Activated CD8-positive, alpha-beta T cell treated with anti-CD3 and anti-CD28 coated beads, Interleukin-2, amount 10 ng/mL, durations not matched to agents 7 days and 5 days (primary cell): Measurements from ENCODE around the gene DHRSX. TPM values are rescaled to one million over a fixed set of nuclear protein-coding genes. Genes with fewer than 3 reads are reported as not detected.
"Not testable (repeated sequence)": the region's sequence is repeated elsewhere in the genome, so short reads cannot be mapped to it uniquely, and the experiment has no call there.

Experiments
- ATAC-seq: fragments of 150-1000 bp; cut with Tn5 transposase; one replicate; pipeline ENCODE4 v1.10.0; 2021; ENCODE audit warnings: moderate library complexity
- CTCF ChIA-PET: fragments of 350-600 bp; sonication (Branson Sonifier 250); formaldehyde crosslinking; loops from one replicate; lab custom pipeline; 2021; ENCODE audit warnings: antibody characterized with exemption; lab: Charles Lee
- POLR2A ChIA-PET: fragments of 350-600 bp; sonication (Branson Sonifier 250); formaldehyde crosslinking; loops from one replicate; lab custom pipeline; 2021; ENCODE audit warnings: antibody characterized with exemption; lab: Charles Lee
- DNase-seq: peaks from one replicate; pipeline ENCODE4 v3.0.0-alpha.2; 2020
- H3K27ac Mint-ChIP-seq: one replicate; pipeline ENCODE4 v1.8.0; 2021; ENCODE audit warnings: mild to moderate bottlenecking, mixed read lengths
- H3K27me3 Mint-ChIP-seq: one replicate; pipeline ENCODE4 v1.8.0; 2021; ENCODE audit warnings: low read depth, mixed read lengths
- H3K36me3 Mint-ChIP-seq: one replicate; pipeline ENCODE4 v1.8.0; 2021; ENCODE audit warnings: low read depth, mixed read lengths
- H3K4me1 Mint-ChIP-seq: one replicate; pipeline ENCODE4 v1.8.0; 2021; ENCODE audit warnings: low read depth, mixed read lengths
- H3K4me3 Mint-ChIP-seq: one replicate; pipeline ENCODE4 v1.8.0; 2021; ENCODE audit warnings: mild to moderate bottlenecking, mixed read lengths
- H3K9me3 Mint-ChIP-seq: one replicate; pipeline ENCODE4 v1.8.0; 2022; ENCODE audit warnings: mixed read lengths; ENCODE audit not compliant: insufficient read depth
- total RNA-seq, 2 experiments: library from RNA; stranded (reverse); gene quantifications; one replicate each; pipeline ENCODE4 v1.2.3, GENCODE V29; 2021

The DHRSX gene
- total RNA-seq, 2 experiments from 2014 or later: 16.2 to 18.9 TPM

DNA sequence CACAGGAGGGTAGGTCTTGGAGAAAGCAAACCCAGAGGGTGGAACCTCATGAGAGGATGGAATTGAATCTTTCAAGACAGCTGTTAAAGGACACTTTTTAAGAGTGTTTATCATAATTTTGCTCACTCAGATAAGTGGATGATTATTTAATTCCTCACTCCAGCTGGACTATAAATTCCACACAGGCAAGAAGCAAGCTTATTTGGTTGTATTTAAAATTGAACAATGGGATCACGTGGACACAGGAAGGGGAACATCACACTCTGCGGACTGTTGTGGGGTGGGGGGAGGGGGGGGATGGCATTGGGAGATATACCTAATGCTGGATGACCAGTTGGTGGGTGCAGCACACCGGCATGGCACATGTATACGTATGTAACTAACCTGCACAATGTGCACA is 116.3 kb downstream of the DHRSX start:
- CTCF ChIA-PET: no interaction called here

DNA sequence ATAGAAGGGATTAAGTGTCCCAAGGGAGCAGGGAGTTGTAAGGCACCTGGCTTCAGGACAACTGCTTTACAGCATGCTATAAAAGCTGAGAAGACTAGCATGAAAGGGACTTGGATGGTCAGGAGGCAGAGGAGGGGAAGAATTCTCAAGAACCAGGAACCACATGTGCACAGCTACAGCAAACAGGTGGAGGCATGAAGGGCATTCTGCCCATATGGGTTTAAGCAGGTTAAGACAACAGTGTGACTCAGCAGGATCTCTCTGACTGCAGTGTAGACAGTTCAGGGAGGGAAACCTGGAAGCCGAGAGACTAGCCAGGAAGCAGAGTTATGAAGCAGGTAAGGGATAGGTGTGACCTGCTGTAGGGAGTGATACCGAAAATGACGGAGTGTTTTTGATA is 117.0 kb downstream of the DHRSX start:
- H3K4me1 Mint-ChIP-seq: no peaks in the 10 kb centered on the region
- ATAC-seq (no peak), DNase-seq (no peak)
- H3K9me3 Mint-ChIP-seq: no peaks in the 10 kb centered on the region
- CTCF ChIA-PET: no interaction called here
- H3K36me3 Mint-ChIP-seq: peaks cover 7% of the 10 kb centered on the region
- POLR2A ChIA-PET: no interaction called here
- H3K27ac Mint-ChIP-seq: no peak overlapping the region
- H3K27me3 Mint-ChIP-seq: no peaks in the 10 kb centered on the region
- no peak overlapping the region for H3K4me3 Mint-ChIP-seq

More for the DNA sequence above, 116.3 kb downstream of the DHRSX start:
- Mint-ChIP-seq H3K9me3 (no peaks in the 10 kb centered on the region), H3K27ac (no peak overlapping the region), H3K27me3 (no peaks in the 10 kb centered on the region), H3K36me3 (peaks cover 9% of the 10 kb centered on the region), H3K4me1 (no peaks in the 10 kb centered on the region), H3K4me3 (no peak overlapping the region)
- ATAC-seq (no peak), DNase-seq (no peak)
- POLR2A ChIA-PET: no interaction called here

DNA sequence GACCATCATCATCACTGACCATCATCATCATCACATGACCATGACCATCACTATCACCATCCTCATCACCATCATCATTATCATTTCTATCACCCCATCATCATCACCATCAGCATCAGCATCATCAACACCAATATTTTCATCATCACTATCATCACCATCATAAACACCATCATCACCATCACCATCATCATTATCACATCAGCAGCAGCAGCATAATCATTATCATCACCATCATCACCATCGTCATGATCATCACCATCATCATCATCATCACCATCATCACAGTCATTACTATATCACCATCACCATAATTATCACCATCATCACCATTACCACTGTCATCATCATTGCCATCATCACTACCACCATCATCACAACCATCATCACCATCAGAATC is 117.6 kb downstream of the DHRSX start:
- no peak overlapping the region for H3K27ac Mint-ChIP-seq
- CTCF ChIA-PET: no interaction called here
- no peak for ATAC-seq
- H3K36me3 Mint-ChIP-seq: peaks cover 5% of the 10 kb centered on the region
- no peak for DNase-seq
- no peaks in the 10 kb centered on the region for H3K9me3 Mint-ChIP-seq
- no peaks in the 10 kb centered on the region for H3K27me3 Mint-ChIP-seq
- POLR2A ChIA-PET: no interaction called here
- no peak overlapping the region for H3K4me3 Mint-ChIP-seq
- no peaks in the 10 kb centered on the region for H3K4me1 Mint-ChIP-seq

DNA sequence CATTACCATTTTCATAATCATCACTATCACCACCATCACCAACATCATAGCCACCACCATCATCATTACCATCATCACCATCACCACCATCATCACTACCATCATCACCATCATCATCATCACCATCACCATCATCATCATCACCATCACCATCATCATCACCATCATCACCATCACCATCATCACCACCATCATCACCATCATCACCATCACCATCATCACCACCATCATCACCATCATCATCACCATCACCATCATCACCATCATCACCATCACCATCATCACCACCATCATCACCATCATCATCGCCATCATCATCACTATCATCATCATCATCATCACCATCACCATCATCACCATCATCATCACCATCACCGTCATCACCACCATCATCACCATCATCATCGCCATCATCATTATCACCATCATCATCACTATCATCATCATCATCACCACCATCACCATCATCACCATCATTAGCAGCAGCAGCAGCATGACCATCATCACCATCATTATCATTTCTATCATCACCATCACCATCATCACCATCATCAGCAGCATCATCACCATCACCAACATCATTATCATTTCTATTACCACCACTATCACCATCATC is 118.2 kb downstream of the DHRSX start:
- H3K36me3 Mint-ChIP-seq, CTCF ChIA-PET, H3K4me1 Mint-ChIP-seq, H3K9me3 Mint-ChIP-seq, POLR2A ChIA-PET, H3K27me3 Mint-ChIP-seq, H3K27ac Mint-ChIP-seq, ATAC-seq, H3K4me3 Mint-ChIP-seq, DNase-seq: not testable (repeated sequence)

DNA sequence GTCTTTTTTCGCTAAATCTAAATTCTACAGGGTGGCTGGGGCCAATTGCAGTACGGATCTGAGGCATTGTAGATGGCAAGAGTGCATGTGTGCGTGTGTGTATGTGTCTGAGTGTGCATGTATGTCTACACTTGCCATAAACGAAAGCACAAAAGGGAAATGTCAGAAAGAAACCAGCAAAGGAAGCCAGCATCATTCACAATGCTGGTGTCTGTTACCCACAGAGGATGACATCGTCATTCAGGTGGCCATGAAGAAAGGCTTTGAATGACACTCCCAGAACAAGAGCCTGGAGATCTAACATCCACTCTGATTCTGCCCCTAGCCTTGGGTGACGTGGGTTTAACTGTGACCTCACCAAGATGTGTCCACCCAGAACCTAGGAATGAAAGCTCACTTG is 124.6 kb downstream of the DHRSX start:
- peaks cover 14% of the 10 kb centered on the region for H3K4me1 Mint-ChIP-seq
- peaks cover 20% of the 10 kb centered on the region for H3K36me3 Mint-ChIP-seq
- DNase-seq: no peak
- H3K27ac Mint-ChIP-seq: no peak overlapping the region
- ATAC-seq: no peak
- H3K9me3 Mint-ChIP-seq: peaks cover 5% of the 10 kb centered on the region
- POLR2A ChIA-PET: no interaction called here
- CTCF ChIA-PET: no interaction called here
- no peak overlapping the region for H3K4me3 Mint-ChIP-seq
- H3K27me3 Mint-ChIP-seq: no peaks in the 10 kb centered on the region

DNA sequence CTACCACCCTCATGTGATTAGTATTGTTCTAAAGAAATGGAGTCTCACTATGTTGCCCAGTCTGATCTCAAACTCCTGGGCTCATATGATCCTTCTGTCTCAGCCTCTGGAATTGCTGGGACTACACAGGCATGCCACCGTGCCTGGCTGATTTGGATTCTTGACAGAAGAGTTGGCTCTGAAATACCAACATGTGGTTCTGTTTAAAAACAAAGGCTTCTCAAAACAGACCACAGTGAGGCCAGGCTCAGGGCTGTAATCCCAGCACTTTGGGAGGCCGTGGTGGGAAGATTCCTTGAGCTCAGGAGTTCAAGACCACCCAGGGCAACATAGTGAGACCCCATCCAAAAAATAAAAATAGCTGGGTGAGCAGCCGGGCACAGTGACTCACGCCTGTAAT is 126.7 kb downstream of the DHRSX start:
- DNase-seq (no peak), ATAC-seq (no peak)
- peaks cover 5% of the 10 kb centered on the region for H3K9me3 Mint-ChIP-seq
- ChIA-PET CTCF (no interaction called here), POLR2A (no interaction called here)
- no peak overlapping the region for H3K27ac Mint-ChIP-seq
- peaks cover 14% of the 10 kb centered on the region for H3K4me1 Mint-ChIP-seq
- H3K4me3 Mint-ChIP-seq: no peak overlapping the region
- no peaks in the 10 kb centered on the region for H3K27me3 Mint-ChIP-seq
- H3K36me3 Mint-ChIP-seq: peaks cover 20% of the 10 kb centered on the region

DNA sequence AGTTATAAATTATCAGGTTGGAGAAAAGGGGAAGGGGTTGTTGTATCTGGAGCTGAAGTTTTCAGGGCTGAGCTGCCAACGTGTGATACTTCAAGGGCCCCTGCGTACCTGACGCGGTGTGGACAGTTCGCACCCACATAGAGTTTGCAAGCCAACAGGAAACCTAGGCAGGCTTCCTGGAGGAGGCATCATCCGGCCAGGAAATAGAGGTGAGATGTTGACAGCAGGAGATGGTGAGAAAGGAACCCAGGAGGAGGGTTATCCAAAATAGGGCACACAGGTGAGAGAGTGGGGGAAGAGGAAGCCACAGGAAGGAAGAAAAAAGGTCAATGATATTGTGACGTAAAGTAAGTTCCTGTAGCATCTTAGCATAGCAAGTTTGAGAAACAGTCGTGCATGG is 127.2 kb downstream of the DHRSX start:
- no peak overlapping the region for H3K4me3 Mint-ChIP-seq
- H3K9me3 Mint-ChIP-seq: peaks cover 5% of the 10 kb centered on the region
- peak overlapping the region; percentile 49 for H3K27ac Mint-ChIP-seq
- no peak for ATAC-seq
- DNase-seq: no peak
- H3K4me1 Mint-ChIP-seq: peaks cover 14% of the 10 kb centered on the region
- no peaks in the 10 kb centered on the region for H3K27me3 Mint-ChIP-seq
- CTCF ChIA-PET: no interaction called here
- POLR2A ChIA-PET: no interaction called here
- H3K36me3 Mint-ChIP-seq: peaks cover 20% of the 10 kb centered on the region

DNA sequence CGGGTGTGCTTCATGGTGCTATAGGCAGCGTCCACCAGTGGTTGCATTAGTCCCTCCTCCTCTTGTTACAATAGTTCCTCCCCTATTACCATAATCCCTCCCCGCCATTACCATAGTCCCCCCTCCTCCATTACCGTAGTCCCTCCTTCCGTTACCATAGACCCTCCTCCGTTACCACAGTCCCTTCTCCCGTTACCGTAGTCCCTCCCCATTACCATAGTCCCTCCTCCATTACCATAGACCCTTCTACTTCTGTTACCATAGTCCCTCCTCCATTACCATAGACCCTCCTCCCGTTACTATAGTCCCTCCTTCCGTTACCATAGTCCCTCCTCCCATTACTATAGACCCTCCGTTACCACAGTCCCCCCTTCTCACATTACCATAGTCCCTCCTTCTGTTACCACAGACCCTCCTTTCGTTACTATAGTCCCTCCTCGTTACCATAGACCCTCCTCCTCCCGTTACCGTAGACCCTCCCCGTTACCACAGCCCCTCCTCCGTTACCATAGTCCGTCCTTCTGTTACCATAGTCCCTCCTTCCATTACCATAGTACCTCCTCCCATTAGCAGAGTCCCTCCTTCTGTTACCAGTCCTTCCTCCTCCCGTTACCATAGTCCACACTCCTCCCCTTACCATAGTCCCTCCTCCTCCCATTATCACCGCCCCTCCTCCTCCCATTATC is 129.6 kb downstream of the DHRSX start:
- H3K4me3 Mint-ChIP-seq: no peak overlapping the region
- CTCF ChIA-PET: no interaction called here
- H3K4me1 Mint-ChIP-seq: peaks cover 11% of the 10 kb centered on the region
- H3K9me3 Mint-ChIP-seq: peaks cover 5% of the 10 kb centered on the region
- H3K27me3 Mint-ChIP-seq: no peaks in the 10 kb centered on the region
- ATAC-seq: no peak
- H3K27ac Mint-ChIP-seq: no peak overlapping the region
- H3K36me3 Mint-ChIP-seq: peaks cover 20% of the 10 kb centered on the region
- POLR2A ChIA-PET: no interaction called here
- no peak for DNase-seq

DNA sequence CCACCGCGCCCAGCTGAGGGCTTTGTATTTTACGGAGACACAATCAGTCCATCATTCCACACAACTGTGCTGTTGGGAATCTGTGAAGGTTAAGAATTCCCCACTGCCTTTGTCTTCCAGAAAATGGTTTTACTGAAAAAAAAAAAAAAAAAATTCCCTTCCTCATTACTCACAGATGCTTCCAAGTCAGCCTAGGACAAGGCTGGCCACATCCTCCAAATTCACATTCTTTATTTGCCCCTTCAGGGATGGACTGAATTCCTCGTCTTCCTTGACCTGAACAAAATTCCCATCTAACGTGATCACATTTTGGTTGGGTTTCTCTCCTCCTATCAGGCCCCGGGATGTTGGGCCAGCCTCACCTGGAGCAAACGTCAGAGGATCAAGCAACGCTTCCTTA is 130.3 kb downstream of the DHRSX start:
- DNase-seq (no peak), ATAC-seq (no peak)
- POLR2A ChIA-PET: no interaction called here
- H3K27ac Mint-ChIP-seq: no peak overlapping the region
- H3K4me1 Mint-ChIP-seq: peaks cover 8% of the 10 kb centered on the region
- CTCF ChIA-PET: no interaction called here
- H3K36me3 Mint-ChIP-seq: peaks cover 20% of the 10 kb centered on the region
- no peak overlapping the region for H3K4me3 Mint-ChIP-seq
- peaks cover 5% of the 10 kb centered on the region for H3K9me3 Mint-ChIP-seq
- H3K27me3 Mint-ChIP-seq: no peaks in the 10 kb centered on the region

DNA sequence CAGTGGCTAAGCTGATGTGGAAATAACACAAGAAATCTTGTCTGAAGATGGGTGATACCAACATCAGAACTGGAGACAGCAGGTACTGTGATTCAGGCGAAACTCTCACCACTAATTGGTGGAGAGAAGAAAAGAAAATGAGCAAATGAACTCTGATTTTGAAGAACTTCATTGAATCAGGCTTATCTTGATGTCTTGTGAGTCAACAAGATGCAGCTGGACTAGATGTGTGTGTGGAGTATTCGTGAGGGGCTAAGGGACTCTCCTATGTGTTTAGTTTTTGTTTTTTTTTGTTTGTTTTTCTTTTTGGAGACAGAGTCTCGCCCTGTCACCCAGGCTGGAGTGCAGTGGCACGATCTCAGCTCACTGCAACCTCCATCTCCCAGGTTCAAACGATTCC is 131.6 kb downstream of the DHRSX start:
- ATAC-seq (no peak), DNase-seq (no peak)
- H3K4me1 Mint-ChIP-seq: peaks cover 8% of the 10 kb centered on the region
- H3K9me3 Mint-ChIP-seq: peaks cover 12% of the 10 kb centered on the region
- no peaks in the 10 kb centered on the region for H3K27me3 Mint-ChIP-seq
- H3K27ac Mint-ChIP-seq: no peak overlapping the region
- no peak overlapping the region for H3K4me3 Mint-ChIP-seq
- H3K36me3 Mint-ChIP-seq: peaks cover 26% of the 10 kb centered on the region
- ChIA-PET CTCF (no interaction called here), POLR2A (no interaction called here)

DNA sequence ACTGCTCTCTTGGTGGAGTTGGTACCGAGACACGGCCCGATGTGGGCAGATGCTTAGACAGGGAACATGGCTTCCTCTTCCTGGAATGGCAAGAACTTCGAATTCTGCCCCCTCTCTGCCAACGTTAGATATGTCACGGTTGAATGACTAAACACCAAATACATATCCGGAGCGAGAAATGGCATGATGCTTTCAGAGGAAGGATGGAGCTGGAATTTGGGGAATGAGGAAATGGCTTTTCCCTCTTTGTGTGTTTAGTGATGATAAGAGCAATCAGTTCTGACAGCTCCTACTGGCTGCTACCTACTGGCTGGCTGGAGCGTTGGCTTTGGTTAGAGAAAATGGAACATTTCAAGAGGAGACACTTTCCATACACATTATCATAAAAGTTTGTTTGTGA is 140.0 kb downstream of the DHRSX start:
- POLR2A ChIA-PET: no interaction called here
- peaks cover 12% of the 10 kb centered on the region for H3K36me3 Mint-ChIP-seq

DNA sequence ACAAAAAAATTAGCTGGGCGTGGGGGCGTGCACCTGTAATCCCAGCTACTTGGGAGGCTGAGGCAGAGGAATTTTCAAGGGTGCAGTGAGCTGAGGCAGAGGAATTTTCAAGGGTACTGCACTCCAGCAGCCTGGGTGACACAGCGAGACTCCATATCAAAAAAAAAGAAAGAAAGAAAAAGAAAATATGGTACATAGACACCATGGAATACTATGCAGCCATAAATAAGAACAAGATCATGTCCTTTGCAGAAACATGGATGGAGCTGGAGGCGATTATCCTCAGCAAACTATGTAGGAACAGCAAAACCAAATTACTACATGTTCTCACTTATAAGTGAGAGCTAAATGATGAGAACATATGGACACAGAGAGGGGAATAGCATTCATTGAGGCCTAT is 141.3 kb downstream of the DHRSX start:
- H3K4me3 Mint-ChIP-seq, ATAC-seq, POLR2A ChIA-PET, DNase-seq, H3K27me3 Mint-ChIP-seq, H3K4me1 Mint-ChIP-seq, H3K27ac Mint-ChIP-seq, CTCF ChIA-PET: not testable (repeated sequence)
- H3K36me3 Mint-ChIP-seq: peaks cover 14% of the 10 kb centered on the region
- H3K9me3 Mint-ChIP-seq: peaks cover 14% of the 10 kb centered on the region

More for the DNA sequence above, 140.0 kb downstream of the DHRSX start:
- CTCF ChIA-PET: no interaction called here
- peaks cover 13% of the 10 kb centered on the region for H3K9me3 Mint-ChIP-seq
- no peaks in the 10 kb centered on the region for H3K4me1 Mint-ChIP-seq
- DNase-seq: no peak
- no peak overlapping the region for H3K27ac Mint-ChIP-seq
- ATAC-seq: no peak
- H3K4me3 Mint-ChIP-seq: no peak overlapping the region
- H3K27me3 Mint-ChIP-seq: no peaks in the 10 kb centered on the region
